ENCODE measurements around the gene GMPPA.

- no peak for TF ChIP-seq CTCF (IDR thresholded peaks at IDR 0.05)
- no peak for TF ChIP-seq ZBTB21 (CRISPR knock-in tag; IDR thresholded peaks at IDR 0.05; ENCODE audit: borderline replicate concordance)
- no peak for TF ChIP-seq ELF4 (CRISPR knock-in tag; IDR thresholded peaks at IDR 0.05; ENCODE audit: low read depth)
- no peak for TF ChIP-seq ATF1 (CRISPR knock-in tag; IDR thresholded peaks at IDR 0.05)
- TF ChIP-seq ZNF671 (CRISPR knock-in tag; IDR thresholded peaks at IDR 0.05) = no peak
- TF ChIP-seq, protein P1, sequence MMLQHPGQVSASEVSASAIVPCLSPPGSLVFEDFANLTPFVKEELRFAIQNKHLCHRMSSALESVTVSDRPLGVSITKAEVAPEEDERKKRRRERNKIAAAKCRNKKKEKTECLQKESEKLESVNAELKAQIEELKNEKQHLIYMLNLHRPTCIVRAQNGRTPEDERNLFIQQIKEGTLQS (CRISPR knock-in tag; conservative IDR thresholded peaks at IDR 0.05) = no peak
- TF ChIP-seq NFE2L1 (CRISPR knock-in tag; IDR thresholded peaks at IDR 0.05) = no peak
- TF ChIP-seq ZNF396 (CRISPR knock-in tag; IDR thresholded peaks at IDR 0.05; ENCODE audit: borderline replicate concordance) = no peak
Observed at GRCh38 chr2:219514196-219514761, 15.6 kb downstream of the GMPPA start, which contains the start of gene ASIC4.
